Testis (tissue), 3 donors: ENCODE measurements around the gene UGDH. TPM values are rescaled to one million over a fixed set of nuclear protein-coding genes. Genes with fewer than 3 reads are reported as not detected.

Experiments
- DNase-seq: peaks from one replicate; pipeline ENCODE4 v3.0.0-alpha.2; 2019
- H3K27ac ChIP-seq, 2 donors: fragments of 200-600 bp; sonication (generic); one replicate each; pipeline ENCODE4 v1.5.1; 2019
- H3K27me3 ChIP-seq: fragments of 200-600 bp; sonication (generic); one replicate; pipeline ENCODE4 v1.5.1; 2019
- H3K36me3 ChIP-seq: fragments of 200-600 bp; sonication (generic); one replicate; pipeline ENCODE4 v1.5.1; 2017; ENCODE audit warnings: low read depth; ENCODE audit errors: missing control alignments
- H3K4me1 ChIP-seq: fragments of 200-600 bp; sonication (generic); one replicate; pipeline ENCODE4 v1.5.1; 2019
- H3K4me3 ChIP-seq, 2 donors: fragments of 200-600 bp; sonication (generic); one replicate each; pipeline ENCODE4 v1.5.1; 2017 to 2019
- H3K9me3 ChIP-seq: fragments of 200-600 bp; sonication (generic); one replicate; pipeline ENCODE4 v1.5.1; 2017
- POLR2A ChIP-seq: fragments of 450-650 bp; IDR thresholded peaks from one replicate; pipeline ENCODE4 v1.6.1; 2017; ENCODE audit warnings: antibody characterized with exemption, mild to moderate bottlenecking, moderate library complexity
- WGBS, 2 donors: methylation state at CpG; one replicate each; pipeline ENCODE4 v1.1.5; 2018; 5-methylcytosine and 5-hydroxymethylcytosine counted together
- intact Hi-C: fragments of 100-400 bp; cut with DNase I; formaldehyde crosslinking; loops from one replicate; pipeline ENCODE4 v1.15.1; 2023; ENCODE audit warnings: low total_unique reads
- polyA plus RNA-seq: library from polyadenylated mRNA; stranded (reverse); fragments of 350-450 nt; fragmentation: Illumina TruSeq; extraction: RNeasy Lipid Tissue Mini Kit (QIAGEN cat#74804); gene quantifications from one replicate; pipeline ENCODE4 v1.2.3, GENCODE V29; 2014; ENCODE audit warnings: low read depth, low replicate concordance; ENCODE audit not compliant: insufficient read depth
- total RNA-seq, 2 donors: library from RNA; depleted of rRNA; stranded (reverse); fragments of >200 nt; gene quantifications; one replicate each; pipeline ENCODE4 v1.2.3, GENCODE V29; 2016
- TF ChIP-seq, protein P1 (sequence below), 3 experiments: fragments of 450-650 bp in 2 of 3; fragments of 200-600 bp in 1 of 3; sonication (generic) in 1 of 3; IDR thresholded peaks; one replicate each; pipeline ENCODE4 v1.5.1; 2016 to 2019; ENCODE audit warnings: antibody characterized with exemption in 3 of 3, mild to moderate bottlenecking in 2 of 3, moderate library complexity in 1 of 3

UGDH gene
- total and polyA plus RNA-seq, 3 donors from 2014 or later = 8.1 to 21.4 (median 11.3) TPM

DNA sequence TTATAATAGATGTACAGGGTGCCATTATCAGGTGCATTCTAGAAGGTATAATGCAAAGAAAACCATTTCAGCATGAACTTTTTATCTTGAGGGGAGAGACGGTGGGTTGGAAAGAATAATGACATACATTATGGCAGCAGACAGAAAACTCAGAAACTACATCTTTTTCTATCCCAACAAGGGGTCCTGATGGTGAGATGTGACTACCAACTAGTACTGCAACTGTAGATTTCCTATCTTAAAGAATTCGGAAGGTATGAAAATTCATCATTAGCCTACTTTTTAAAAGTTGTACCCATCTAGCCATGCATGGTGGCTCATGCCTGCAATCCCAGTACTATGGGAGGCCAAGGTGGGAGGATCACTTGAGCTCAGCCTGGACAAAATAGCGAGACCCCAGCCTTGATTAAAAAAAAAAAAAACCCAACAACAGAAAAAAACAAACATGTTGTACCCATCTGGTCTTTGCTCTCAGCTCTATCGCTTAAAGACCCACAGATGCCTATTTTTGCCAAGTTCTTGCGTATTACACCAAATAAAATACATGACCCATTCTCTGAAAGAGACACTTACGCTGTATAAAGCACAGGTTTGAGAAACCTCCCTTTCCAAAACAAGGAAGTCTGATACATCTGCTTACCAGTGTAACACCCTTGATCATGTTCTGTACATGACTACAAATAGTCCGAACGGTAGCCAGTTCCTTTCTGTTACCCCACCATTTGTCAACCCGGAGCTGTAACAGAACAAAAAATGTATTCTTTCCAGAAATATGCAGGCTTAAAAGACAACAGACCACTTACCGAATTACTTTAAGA, 70.1 kb downstream of the UGDH start:
- no peak for TF ChIP-seq POLR2A
- TF ChIP-seq, protein P1, sequence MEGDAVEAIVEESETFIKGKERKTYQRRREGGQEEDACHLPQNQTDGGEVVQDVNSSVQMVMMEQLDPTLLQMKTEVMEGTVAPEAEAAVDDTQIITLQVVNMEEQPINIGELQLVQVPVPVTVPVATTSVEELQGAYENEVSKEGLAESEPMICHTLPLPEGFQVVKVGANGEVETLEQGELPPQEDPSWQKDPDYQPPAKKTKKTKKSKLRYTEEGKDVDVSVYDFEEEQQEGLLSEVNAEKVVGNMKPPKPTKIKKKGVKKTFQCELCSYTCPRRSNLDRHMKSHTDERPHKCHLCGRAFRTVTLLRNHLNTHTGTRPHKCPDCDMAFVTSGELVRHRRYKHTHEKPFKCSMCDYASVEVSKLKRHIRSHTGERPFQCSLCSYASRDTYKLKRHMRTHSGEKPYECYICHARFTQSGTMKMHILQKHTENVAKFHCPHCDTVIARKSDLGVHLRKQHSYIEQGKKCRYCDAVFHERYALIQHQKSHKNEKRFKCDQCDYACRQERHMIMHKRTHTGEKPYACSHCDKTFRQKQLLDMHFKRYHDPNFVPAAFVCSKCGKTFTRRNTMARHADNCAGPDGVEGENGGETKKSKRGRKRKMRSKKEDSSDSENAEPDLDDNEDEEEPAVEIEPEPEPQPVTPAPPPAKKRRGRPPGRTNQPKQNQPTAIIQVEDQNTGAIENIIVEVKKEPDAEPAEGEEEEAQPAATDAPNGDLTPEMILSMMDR (IDR thresholded peaks at IDR 0.05) = no peak
- no peak for DNase-seq
- no peaks in the 10 kb centered on the region for H3K36me3 ChIP-seq
- intact Hi-C loops = loop anchor here (5.0 kb wide), 1 partner anchor 520 kb away; the partner anchor contains the start of gene PDS5A
- peaks cover 17% of the 10 kb centered on the region for H3K4me1 ChIP-seq
- H3K27ac ChIP-seq = peak overlapping the region in 1 of 2 donors; percentile 93
- no peaks in the 10 kb centered on the region for H3K27me3 ChIP-seq
- WGBS, 2 donors = 58 to 64% methylated on average over 10 of the region's 10 CpGs
- H3K4me3 ChIP-seq = peak overlapping the region in 1 of 2 donors; percentile 86
- H3K9me3 ChIP-seq = no peaks in the 10 kb centered on the region

DNA sequence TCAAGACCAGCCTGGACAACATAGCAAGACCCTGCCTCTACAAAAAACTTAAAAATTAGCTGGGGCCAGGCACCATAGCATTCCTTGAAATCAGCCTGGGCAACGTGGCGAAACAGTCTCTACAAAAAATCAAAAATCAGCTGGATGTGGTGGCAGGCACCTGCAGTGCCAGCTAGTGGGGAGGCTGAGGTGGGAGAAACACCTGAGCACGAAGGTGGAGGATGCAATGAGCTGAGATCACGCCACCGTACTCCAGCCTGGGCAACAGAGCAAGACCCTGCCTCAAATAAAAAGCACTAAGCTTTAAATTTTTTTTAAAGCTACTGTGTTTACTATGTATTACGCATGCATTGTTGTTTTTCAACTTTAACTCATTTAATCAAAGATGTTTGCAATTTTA, 71.8 kb downstream of the UGDH start:
- TF ChIP-seq POLR2A = no peak
- TF ChIP-seq, protein P1 (IDR thresholded peaks at IDR 0.05) = no peak
- Histone ChIP-seq H3K36me3 (no peaks in the 10 kb centered on the region), H3K4me1 (peaks cover 17% of the 10 kb centered on the region), H3K4me3 (no peak overlapping the region), H3K9me3 (no peaks in the 10 kb centered on the region), H3K27me3 (no peaks in the 10 kb centered on the region), H3K27ac (no peak overlapping the region)
- no peak for DNase-seq
- 93 to 94% methylated on average over 6 of the region's 6 CpGs for WGBS, 2 donors
- intact Hi-C loops = loop anchor here (5.0 kb wide), 1 partner anchor 522 kb away; the partner anchor contains the start of gene PDS5A

DNA sequence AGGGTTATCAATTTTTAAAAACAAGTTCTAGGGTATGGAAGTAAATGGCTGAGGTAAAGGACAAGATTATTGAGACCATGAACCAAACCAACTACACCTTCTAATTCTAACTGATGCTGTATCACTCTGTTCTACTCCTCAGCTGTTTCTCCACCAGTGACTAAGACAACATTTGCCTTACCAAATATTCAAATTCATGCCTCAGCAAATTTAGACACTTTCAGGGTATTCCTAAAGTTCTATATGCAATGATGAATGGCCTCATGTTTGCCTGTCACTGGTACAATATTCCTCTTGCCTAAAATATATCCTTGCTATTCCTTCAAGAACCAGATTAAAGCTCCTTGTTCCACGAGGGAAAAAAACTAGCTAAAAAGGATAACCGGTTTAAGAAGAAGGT, 73.5 kb downstream of the UGDH start:
- intact Hi-C loops = no loop called here
- no peak overlapping the region for H3K4me3 ChIP-seq
- WGBS, 2 donors = 73% methylated on average over 2 of the region's 2 CpGs

DNA sequence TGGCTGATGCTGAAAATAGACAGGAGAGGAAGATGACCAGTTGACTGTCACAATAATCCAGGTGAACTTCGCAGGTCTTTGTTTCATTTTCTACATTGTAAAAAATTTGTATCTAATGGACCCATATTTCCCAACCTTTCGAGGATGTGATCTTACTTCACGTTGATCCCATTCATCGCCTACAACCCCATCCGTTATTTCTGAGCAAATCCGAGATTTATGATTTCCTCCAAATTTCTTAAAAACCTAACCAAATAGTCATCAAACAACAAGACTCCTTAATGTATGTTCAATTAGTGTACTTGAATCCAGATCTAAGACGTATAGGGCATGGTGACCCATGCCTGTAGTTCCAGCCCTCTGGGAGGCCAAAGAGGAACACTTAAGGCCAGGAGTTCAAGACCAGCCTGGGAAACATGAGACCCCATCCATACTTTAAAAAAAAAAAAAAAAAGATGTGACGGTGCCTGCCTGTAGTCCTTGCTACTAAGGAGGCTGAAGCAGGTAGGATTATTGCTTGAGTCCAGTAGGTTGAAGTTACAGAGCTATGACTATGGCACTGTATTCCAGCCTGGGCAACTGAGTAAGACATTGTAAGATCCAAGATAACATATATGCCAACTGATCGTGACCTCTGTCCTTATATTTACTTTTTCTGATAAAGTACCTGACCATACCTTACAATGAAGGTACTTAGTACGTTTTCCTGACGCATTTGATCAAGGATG, 74.2 kb downstream of the UGDH start:
- Histone ChIP-seq H3K4me1 (peaks cover 13% of the 10 kb centered on the region), H3K4me3 (no peak overlapping the region), H3K27me3 (no peaks in the 10 kb centered on the region), H3K9me3 (no peaks in the 10 kb centered on the region), H3K27ac (no peak overlapping the region), H3K36me3 (no peaks in the 10 kb centered on the region)
- no peak for TF ChIP-seq POLR2A
- TF ChIP-seq, protein P1 (IDR thresholded peaks at IDR 0.05) = no peak
- no peak for DNase-seq
- WGBS, 2 donors = 80 to 83% methylated on average over 11 of the region's 11 CpGs
- intact Hi-C loops = no loop called here

More for the DNA sequence above, 73.5 kb downstream of the UGDH start:
- Histone ChIP-seq H3K4me1 (peaks cover 13% of the 10 kb centered on the region), H3K27ac (no peak overlapping the region), H3K27me3 (no peaks in the 10 kb centered on the region), H3K9me3 (no peaks in the 10 kb centered on the region), H3K36me3 (no peaks in the 10 kb centered on the region)
- TF ChIP-seq, protein P1 (IDR thresholded peaks at IDR 0.05) = no peak
- no peak for TF ChIP-seq POLR2A
- no peak for DNase-seq
